HCT116 (cell line): Measurements from ENCODE around the gene SERPINF2. TPM values are rescaled to one million over a fixed set of nuclear protein-coding genes. Genes with fewer than 3 reads are reported as not detected.

Experiments used
- ATAC-seq: fragments of 200-7000 bp; cut with Tn5 transposase; 2 replicates; pipeline ENCODE4 v1.9.1; 2020; ENCODE audit warnings: mild to moderate bottlenecking, moderate library complexity
- BruUV-seq: library from RNA; stranded (reverse); fragments of 400-500 nt; replicated peaks from 2 replicates; lab custom pipeline; 2021; lab: Mats Ljungman, UMichigan
- CTCF ChIA-PET: fragments of 300-600 bp; sonication (Branson Sonifier 250); formaldehyde crosslinking; loops from one replicate; lab custom pipeline; 2021; ENCODE audit warnings: antibody characterized with exemption; lab: Charles Lee
- POLR2A ChIA-PET: fragments of 300-600, 350-600 bp; sonication (Branson Sonifier 250); formaldehyde crosslinking; loops from one replicate; lab custom pipeline; 2021; ENCODE audit warnings: antibody characterized with exemption; lab: Charles Lee
- RAD21 ChIA-PET, 2 experiments: fragments of 300-600 bp; sonication (Branson Sonifier 250); formaldehyde crosslinking; loops; one replicate each; lab custom pipeline; 2023; ENCODE audit warnings: low total read pairs in 2 of 2; ENCODE audit not compliant: uncharacterized antibody in 2 of 2, unreplicated experiment in 2 of 2, low non-redundant PET in 1 of 2; lab: Charles Lee
- DNase-seq: peaks from one replicate; pipeline ENCODE4 v3.0.0-alpha.2; 2010; ENCODE audit warnings: low read depth, low spot score
- H2AFZ ChIP-seq: fragments of 200-600 bp; shearing (Covaris generic), sonication (generic); 2 replicates; pipeline ENCODE4 v1.6.1; 2017; ENCODE audit warnings: low read depth, mixed run types, mixed read lengths, antibody characterized with exemption, low read length; ENCODE audit not compliant: poor library complexity, severe bottlenecking
- H3K27ac ChIP-seq: 2 replicates; pipeline ENCODE4 v1.5.1; 2012; ENCODE audit warnings: low read depth, low read length
- H3K27me3 ChIP-seq: fragments of 200-600 bp; sonication (generic); 2 replicates; pipeline ENCODE4 v1.6.1; 2016; ENCODE audit warnings: mixed run types, low read length, mixed read lengths; ENCODE audit not compliant: insufficient read depth
- H3K36me3 ChIP-seq, 2 experiments: fragments of 200-500 bp in 1 of 2; fragments of 200-600 bp in 1 of 2; sonication (Bioruptor generic) in 1 of 2; sonication (generic) in 1 of 2; 2 replicates each; pipeline versions ENCODE4 v1.5.1 to v1.6.1; 2014 to 2016; ENCODE audit warnings: low read length in 2 of 2, inconsistent platforms in 1 of 2, mixed read lengths in 1 of 2, mixed run types in 1 of 2; ENCODE audit not compliant: insufficient read depth in 2 of 2, control insufficient read depth in 1 of 2
- H3K4me1 ChIP-seq, 2 experiments: fragments of 200-600 bp in 1 of 2; sonication (generic) in 1 of 2; 2 replicates each; pipeline versions ENCODE4 v1.5.1 to v1.6.1; 2012 to 2017; ENCODE audit warnings: low read length in 2 of 2, inconsistent platforms in 1 of 2, mild to moderate bottlenecking in 1 of 2, mixed read lengths in 1 of 2, mixed run types in 1 of 2, moderate library complexity in 1 of 2; ENCODE audit not compliant: insufficient read depth in 2 of 2, control insufficient read depth in 1 of 2
- H3K4me2 ChIP-seq: fragments of 200-600 bp; sonication (generic); 2 replicates; pipeline ENCODE4 v1.6.1; 2017; ENCODE audit warnings: mixed run types, low read length, mixed read lengths
- H3K4me3 ChIP-seq, 2 experiments: fragments of 200-600 bp in 1 of 2; sonication (generic) in 1 of 2; replicated peaks in 1 of 2; 2 replicates each; pipeline ENCODE4 v1.5.1; 2011 to 2016; ENCODE audit warnings: low read length in 2 of 2, control low read depth in 1 of 2, low read depth in 1 of 2, mild to moderate bottlenecking in 1 of 2, mixed read lengths in 1 of 2, mixed run types in 1 of 2
- H3K79me2 ChIP-seq: fragments of 200-600 bp; sonication (generic); 2 replicates; pipeline ENCODE4 v1.6.1; 2017; ENCODE audit warnings: mild to moderate bottlenecking, mixed run types, low read length, moderate library complexity, mixed read lengths; ENCODE audit not compliant: insufficient read depth
- H3K9ac ChIP-seq: fragments of 200-600 bp; sonication (generic); 2 replicates; pipeline ENCODE4 v1.6.1; 2016; ENCODE audit warnings: low read length, mixed read lengths
- H3K9me2 ChIP-seq: fragments of 200-600 bp; sonication (generic), shearing (Covaris generic); 2 replicates; pipeline ENCODE4 v1.6.1; 2017; ENCODE audit warnings: mixed run types, mild to moderate bottlenecking, moderate library complexity; ENCODE audit not compliant: insufficient read depth
- H3K9me3 ChIP-seq, 2 experiments: fragments of 200-500 bp in 1 of 2; fragments of 200-600 bp in 1 of 2; sonication (Bioruptor generic) in 1 of 2; sonication (generic) in 1 of 2; 2 replicates each; pipeline ENCODE4 v1.6.1; 2014 to 2017; ENCODE audit warnings: low read length in 2 of 2, mixed read lengths in 2 of 2, inconsistent platforms in 1 of 2, low read depth in 1 of 2, mild to moderate bottlenecking in 1 of 2, mixed run types in 1 of 2, moderate library complexity in 1 of 2; ENCODE audit not compliant: control insufficient read depth in 1 of 2, insufficient read depth in 1 of 2
- H4K20me1 ChIP-seq: fragments of 200-600 bp; sonication (generic), shearing (Covaris generic); 2 replicates; pipeline ENCODE4 v1.6.1; 2017; ENCODE audit warnings: mixed run types, mild to moderate bottlenecking, moderate library complexity; ENCODE audit not compliant: insufficient read depth
- EGR1 ChIP-seq: IDR thresholded peaks from 2 replicates; pipeline ENCODE4 v1.6.1; 2012; ENCODE audit warnings: low read depth
- FOSL1 ChIP-seq: IDR thresholded peaks from 2 replicates; pipeline ENCODE4 v1.6.1; 2012; ENCODE audit warnings: low read depth
- JUND ChIP-seq: IDR thresholded peaks from 2 replicates; pipeline ENCODE4 v1.6.1; 2012
- POLR2A ChIP-seq: IDR thresholded peaks from 2 replicates; pipeline ENCODE4 v1.7.0; 2011; ENCODE audit warnings: borderline replicate concordance; ENCODE audit not compliant: insufficient read depth, insufficient read length; ENCODE audit errors: extremely low read depth
- SP1 ChIP-seq: IDR thresholded peaks from 2 replicates; pipeline ENCODE4 v1.6.1; 2012; ENCODE audit warnings: low read depth
- TCF7L2 ChIP-seq: IDR thresholded peaks from 2 replicates; pipeline ENCODE4 v1.7.0; 2011; ENCODE audit warnings: borderline replicate concordance, inconsistent platforms; ENCODE audit not compliant: insufficient read depth, insufficient read length; ENCODE audit errors: extremely low read depth
- intact Hi-C: fragments of 100-400 bp; cut with micrococcal nuclease; formaldehyde crosslinking; loops from 2 replicates; pipeline ENCODE4 v1.10.0; 2022
- total RNA-seq: library from RNA; stranded (reverse); gene quantifications from one replicate; pipeline ENCODE4 v1.2.1, GENCODE V29; 2021; ENCODE audit not compliant: unreplicated experiment
- TF ChIP-seq, protein P1 (sequence below): IDR thresholded peaks from 2 replicates; pipeline ENCODE4 v1.6.1; 2012
- TF ChIP-seq, protein P2 (sequence below): IDR thresholded peaks from 2 replicates; pipeline ENCODE4 v1.6.1; 2012

SERPINF2 gene
- total RNA-seq, 1 experiment from 2014 or later = 2.5 TPM

DNA sequence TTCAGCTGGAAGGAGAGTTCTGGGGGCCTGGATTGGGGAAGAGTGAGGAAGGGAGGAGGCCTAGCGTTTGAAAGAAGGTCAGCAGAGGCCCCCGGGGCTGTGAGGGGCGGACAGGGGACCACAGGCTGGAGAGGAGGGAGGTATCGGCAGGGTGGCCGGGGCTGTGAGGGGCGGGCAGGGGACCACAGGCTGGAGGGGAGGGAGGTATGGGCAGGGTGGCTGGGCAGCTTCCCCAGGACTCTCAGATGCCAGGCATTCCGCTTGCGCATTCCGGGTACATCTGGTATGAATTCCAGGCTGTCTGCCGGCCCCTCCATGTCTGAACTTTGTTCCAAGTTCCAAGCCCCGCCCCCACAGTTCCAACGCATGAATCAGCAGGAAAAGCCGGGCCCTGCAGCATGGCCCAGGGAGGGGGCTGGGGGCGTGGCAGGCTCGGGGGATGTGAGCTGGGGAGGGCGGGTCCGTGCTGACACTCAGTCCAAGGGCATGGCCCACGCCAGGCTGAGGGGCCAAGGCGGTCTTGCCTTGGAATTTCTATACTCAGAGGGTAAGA, 28.2 kb upstream of the SERPINF2 start:
- TF ChIP-seq, protein P1, sequence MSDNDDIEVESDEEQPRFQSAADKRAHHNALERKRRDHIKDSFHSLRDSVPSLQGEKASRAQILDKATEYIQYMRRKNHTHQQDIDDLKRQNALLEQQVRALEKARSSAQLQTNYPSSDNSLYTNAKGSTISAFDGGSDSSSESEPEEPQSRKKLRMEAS = peak; percentile 77; the same call in 1 of the 2 replicates
- TF ChIP-seq POLR2A (no peak), EGR1 (peak; percentile 73), TCF7L2 (peak; percentile 34), JUND (0 out of 2 replicates have a peak, but pooled peaks have one; percentile 20), FOSL1 (0 out of 2 replicates have a peak, but pooled peaks have one; percentile 25), SP1 (peak; percentile 48)
- TF ChIP-seq, protein P2, sequence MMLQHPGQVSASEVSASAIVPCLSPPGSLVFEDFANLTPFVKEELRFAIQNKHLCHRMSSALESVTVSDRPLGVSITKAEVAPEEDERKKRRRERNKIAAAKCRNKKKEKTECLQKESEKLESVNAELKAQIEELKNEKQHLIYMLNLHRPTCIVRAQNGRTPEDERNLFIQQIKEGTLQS = no peak
- POLR2A ChIA-PET = interaction anchor here (0.8 to 1.6 kb wide), 4 partner anchors 10 to 65 kb away, joined by 4 to 6 read pairs (median 6); partner anchors contain the start of genes PRPF8 and RILP
- no peaks in the 10 kb centered on the region for H3K9me3 ChIP-seq
- H4K20me1 ChIP-seq = no peaks in the 10 kb centered on the region
- H3K79me2 ChIP-seq = peaks cover 33% of the 10 kb centered on the region; the same call in 1 of the 2 replicates
- no peak overlapping the region for H2AFZ ChIP-seq
- peak overlapping the region; percentile 91 for H3K27ac ChIP-seq
- BruUV-seq = no TSS peak
- RAD21 ChIA-PET = interaction anchor here (1.2 to 1.3 kb wide), 2 partner anchors 65 to 69 kb away, joined by 3 to 4 read pairs; no protein-coding TSS in a partner anchor
- CTCF ChIA-PET = interaction anchor here (1.0 to 2.1 kb wide), 6 partner anchors 66 to 311 kb away, joined by 3 to 12 read pairs (median 4); partner anchors contain the start of gene RTN4RL1
- peaks cover 30 to 70% of the 10 kb centered on the region in 2 experiments for H3K4me1 ChIP-seq
- peak overlapping the region; percentile 86 for H3K9ac ChIP-seq
- ATAC-seq = peak; percentile 28
- intact Hi-C loops = loop anchor here (10.0 kb wide), 1 partner anchor 690 kb away; the partner anchor contains the start of gene MNT
- no peaks in the 10 kb centered on the region for H3K9me2 ChIP-seq
- peaks cover 0 to 20% of the 10 kb centered on the region in 2 experiments; a peak in 1 of 4 replicates for H3K36me3 ChIP-seq
- H3K27me3 ChIP-seq = no peaks in the 10 kb centered on the region
- DNase-seq = peak; percentile 74
- H3K4me2 ChIP-seq = peak overlapping the region; percentile 86
- H3K4me3 ChIP-seq = peak overlapping the region; percentile 76 to 85
